GM18502 (cell line): ENCODE measurements around the gene CDKN2C.

Source experiments
- ATAC-seq: cut with Tn5 transposase; IDR thresholded peaks from one replicate; pipeline ENCODE4 v1.9.1; 2021; ENCODE audit warnings: mild to moderate bottlenecking; ENCODE audit not compliant: unreplicated experiment, poor library complexity

CDKN2C gene

GRCh38 chr1:51014878-51015277 lies 44.8 kb downstream of the CDKN2C start:
- no peak for ATAC-seq

GRCh38 chr1:51019811-51020210 lies 49.8 kb downstream of the CDKN2C start:
- ATAC-seq = no peak
